GM23338 (cell line): ENCODE results near the gene FAM162A.

ENCODE experiments used
- EZH2 ChIP-seq: fragments of 200-600 bp; sonication (generic); IDR thresholded peaks from one replicate; pipeline ENCODE4 v1.8.0; 2017; ENCODE audit warnings: antibody characterized with exemption, mild to moderate bottlenecking, low read depth; ENCODE audit not compliant: unreplicated experiment
- POLR2AphosphoS5 ChIP-seq: IDR thresholded peaks from 2 replicates; pipeline ENCODE4 v1.6.1; 2016; ENCODE audit warnings: antibody characterized with exemption, low read depth
- TF ChIP-seq, protein P1 (sequence below), 2 experiments: fragments of 200-600 bp in 1 of 2; sonication (generic) in 1 of 2; conservative IDR thresholded peaks; 2 replicates each; pipeline versions ENCODE4 v1.5.1 to v1.6.1; 2016 to 2017; ENCODE audit warnings: antibody characterized with exemption in 2 of 2, low read depth in 2 of 2, mild to moderate bottlenecking in 2 of 2, moderate library complexity in 1 of 2

DNA sequence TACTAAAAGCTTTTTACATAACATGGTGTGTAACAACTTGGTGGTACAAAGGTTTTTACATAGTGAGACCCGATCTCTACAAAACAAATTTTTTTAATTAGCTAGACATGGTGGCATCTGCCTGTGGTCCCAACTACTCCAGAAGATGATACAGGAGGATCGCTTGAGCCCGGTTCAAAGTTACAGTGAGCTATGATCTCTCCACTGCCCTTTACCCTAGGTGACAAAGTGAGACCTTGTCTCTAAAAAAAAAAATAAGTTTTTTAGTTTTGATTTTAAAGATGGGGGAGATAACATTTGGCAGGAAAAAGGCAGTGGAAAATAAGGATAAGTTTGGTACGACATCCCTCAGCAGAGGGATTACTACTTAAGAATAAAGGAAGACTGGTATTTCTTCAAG is 5.9 kb downstream of the FAM162A start:
- TF ChIP-seq, protein P1, sequence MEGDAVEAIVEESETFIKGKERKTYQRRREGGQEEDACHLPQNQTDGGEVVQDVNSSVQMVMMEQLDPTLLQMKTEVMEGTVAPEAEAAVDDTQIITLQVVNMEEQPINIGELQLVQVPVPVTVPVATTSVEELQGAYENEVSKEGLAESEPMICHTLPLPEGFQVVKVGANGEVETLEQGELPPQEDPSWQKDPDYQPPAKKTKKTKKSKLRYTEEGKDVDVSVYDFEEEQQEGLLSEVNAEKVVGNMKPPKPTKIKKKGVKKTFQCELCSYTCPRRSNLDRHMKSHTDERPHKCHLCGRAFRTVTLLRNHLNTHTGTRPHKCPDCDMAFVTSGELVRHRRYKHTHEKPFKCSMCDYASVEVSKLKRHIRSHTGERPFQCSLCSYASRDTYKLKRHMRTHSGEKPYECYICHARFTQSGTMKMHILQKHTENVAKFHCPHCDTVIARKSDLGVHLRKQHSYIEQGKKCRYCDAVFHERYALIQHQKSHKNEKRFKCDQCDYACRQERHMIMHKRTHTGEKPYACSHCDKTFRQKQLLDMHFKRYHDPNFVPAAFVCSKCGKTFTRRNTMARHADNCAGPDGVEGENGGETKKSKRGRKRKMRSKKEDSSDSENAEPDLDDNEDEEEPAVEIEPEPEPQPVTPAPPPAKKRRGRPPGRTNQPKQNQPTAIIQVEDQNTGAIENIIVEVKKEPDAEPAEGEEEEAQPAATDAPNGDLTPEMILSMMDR (conservative IDR thresholded peaks at IDR 0.05; ENCODE audit: low read depth in 2 of 2) = no peak
- TF ChIP-seq EZH2 (no peak), POLR2AphosphoS5 (no peak)
